Measurements from ENCODE around the gene CXCL13. TPM values are rescaled to one million over a fixed set of nuclear protein-coding genes. Genes with fewer than 3 reads are reported as not detected.
A peak's percentile ranks its signal among the peaks of the same experiment; 100 is the strongest.
"Not testable (repeated sequence)": the region's sequence is repeated elsewhere in the genome, so short reads cannot be mapped to it uniquely, and the experiment has no call there.

Gene CXCL13
- total RNA-seq, 8 experiments from 2014 or later, result 1.1 TPM; not detected in 7

DNA sequence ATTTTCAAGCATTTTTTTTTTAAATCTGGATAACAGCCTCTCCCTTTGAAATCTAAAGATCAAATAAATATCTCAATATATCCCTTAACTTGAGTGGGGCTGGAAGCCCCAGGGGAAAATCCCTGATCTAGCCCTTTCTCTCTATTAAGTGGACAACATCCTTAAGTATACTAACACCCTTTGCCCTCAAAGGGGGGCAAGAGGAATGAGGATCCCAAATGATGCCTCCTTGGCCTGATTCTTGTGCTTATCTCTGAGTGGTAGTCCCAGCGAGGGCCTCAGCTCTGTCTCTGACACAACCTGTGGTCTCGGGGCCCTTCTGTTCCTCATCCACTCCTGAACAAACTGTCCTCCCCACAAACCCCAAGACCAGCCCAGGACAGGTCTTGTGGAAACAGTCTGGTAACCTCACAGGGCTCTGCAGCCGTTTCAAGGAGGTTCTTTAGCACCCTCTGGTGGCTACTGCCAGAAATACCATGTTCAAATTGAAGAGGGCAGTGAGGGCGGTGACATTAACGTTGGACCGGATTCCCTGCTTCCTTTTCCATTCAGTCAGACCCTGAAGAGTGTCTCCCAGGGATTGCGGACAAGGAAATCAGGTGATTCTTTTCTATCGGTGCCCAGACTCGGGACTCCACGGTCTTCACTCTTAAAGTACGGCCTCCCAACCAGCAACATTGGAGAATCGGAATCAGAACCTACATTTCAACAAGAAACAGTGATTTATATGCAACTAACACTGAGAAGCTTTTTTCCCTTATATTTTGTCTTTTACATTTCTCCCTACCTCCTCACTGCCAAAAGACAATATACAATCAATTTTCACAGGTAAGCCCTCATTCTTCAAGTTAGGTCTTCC, 13.0 kb downstream of the CXCL13 start:
- no peak overlapping the region for H3K27ac ChIP-seq
- in situ Hi-C loops (cut with MboI; ENCODE audit: low pct_unique_long_range_greater_than_20kb in 2 of 9, low sequenced_read_pairs in 9 of 9, unreplicated experiment in 9 of 9), result loop anchor here in 5 of 9 experiments (25.0 kb wide), 3 partner anchors 156 to 381 kb away; no protein-coding TSS in a partner anchor
- H3K4me3 ChIP-seq, result no peak overlapping the region
- H3K4me1 ChIP-seq (replicated peaks in 1 of 2), result no peaks in the 10 kb centered on the region
- ATAC-seq (replicated peaks in 6 of 8), result peak; percentile 84 to 99 (median 92)
- WGBS, 10 experiments, result 0 to 34% (median 16%) methylated on average over 1 to 10 of the region's 12 CpGs; no CpG with 5 or more reads in 3 of the 10 experiments

DNA sequence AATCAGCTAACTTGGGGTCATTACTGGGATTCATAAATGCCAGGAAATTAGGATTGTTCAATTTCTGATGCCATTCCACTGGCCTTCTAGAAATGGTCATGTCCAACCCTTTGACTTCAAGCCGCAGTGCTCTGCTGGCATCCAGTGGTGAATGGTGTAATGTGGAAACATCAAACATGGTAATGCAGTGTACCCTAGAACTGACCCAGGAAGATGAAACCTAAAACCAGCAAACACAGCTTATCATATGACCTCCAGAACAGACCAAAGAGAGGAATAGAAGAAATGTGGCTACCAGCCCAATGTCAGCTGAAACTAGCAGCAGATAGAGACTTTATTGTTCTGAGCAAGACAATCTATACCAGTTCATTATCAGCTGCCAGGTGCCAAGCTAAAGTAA, 13.8 kb downstream of the CXCL13 start:
- H3K27ac ChIP-seq, result no peak overlapping the region
- H3K4me3 ChIP-seq, result no peak overlapping the region
- in situ Hi-C loops (cut with MboI; ENCODE audit: low pct_unique_long_range_greater_than_20kb in 2 of 9, low sequenced_read_pairs in 9 of 9, unreplicated experiment in 9 of 9), result loop anchor here in 5 of 9 experiments (25.0 kb wide), 3 partner anchors 157 to 382 kb away; no protein-coding TSS in a partner anchor
- 0 to 100% (median 83%) methylated on average over 1 of the region's 1 CpG; no CpG with 5 or more reads in 4 of the 10 experiments for WGBS, 10 experiments
- peak in 1 of 8 experiments; percentile 39 for ATAC-seq (replicated peaks in 6 of 8)
- H3K4me1 ChIP-seq (replicated peaks in 1 of 2), result no peaks in the 10 kb centered on the region

DNA sequence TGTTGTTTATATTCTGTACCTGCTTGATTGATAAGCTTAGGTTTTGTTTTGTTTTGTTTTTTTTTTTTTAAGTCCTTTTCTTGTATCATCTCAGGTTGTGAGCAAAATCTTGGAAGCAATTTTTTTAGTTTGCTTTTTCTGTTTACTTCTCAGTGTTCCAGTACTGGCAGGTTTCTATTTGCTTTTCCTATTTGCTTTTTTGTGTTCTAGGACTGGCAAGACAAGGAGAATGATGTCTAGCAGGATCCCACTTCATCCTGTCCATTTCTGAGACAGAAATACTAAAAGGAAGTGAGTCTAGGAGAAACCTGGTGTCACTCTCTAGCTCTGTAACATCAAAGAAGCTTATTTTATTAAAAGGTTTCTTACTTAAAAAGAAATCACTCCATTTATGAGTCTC, 15.6 kb downstream of the CXCL13 start:
- Histone ChIP-seq H3K4me1 (replicated peaks in 1 of 2) (no peaks in the 10 kb centered on the region), H3K4me3 (no peak overlapping the region), H3K27ac (no peak overlapping the region)
- in situ Hi-C loops (cut with MboI; ENCODE audit: low pct_unique_long_range_greater_than_20kb in 2 of 9, low sequenced_read_pairs in 9 of 9, unreplicated experiment in 9 of 9), result loop anchor here in 6 of 9 experiments (10.0 to 25.0 kb wide), 4 partner anchors 74 to 384 kb away; no protein-coding TSS in a partner anchor
- no peak for ATAC-seq (replicated peaks in 6 of 8)

DNA sequence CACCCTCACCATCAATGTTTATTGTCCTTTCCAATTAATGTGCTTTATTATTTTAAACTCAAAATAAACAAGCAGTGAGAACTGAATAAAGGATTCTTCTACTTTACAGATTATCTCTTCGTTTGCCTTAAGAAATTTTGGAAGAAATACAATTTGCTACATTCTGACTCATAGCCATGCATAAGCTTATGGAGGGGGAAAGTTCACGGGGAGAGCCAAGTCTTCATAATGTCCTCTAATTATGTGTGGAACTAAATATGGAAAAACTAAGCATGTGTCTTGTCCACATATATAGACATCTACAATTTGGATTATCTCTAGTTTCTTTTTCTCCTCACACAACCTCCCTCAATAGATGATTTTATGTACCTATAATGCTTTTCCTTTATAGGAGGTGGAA, 17.5 kb downstream of the CXCL13 start:
- Histone ChIP-seq H3K4me3 (no peak overlapping the region), H3K4me1 (replicated peaks in 1 of 2) (no peaks in the 10 kb centered on the region), H3K27ac (no peak overlapping the region)
- ATAC-seq (replicated peaks in 6 of 8), result peak in 3 of 8 experiments; percentile 43 to 53 (median 49)
- WGBS, 10 experiments, result 0 to 91% (median 67%) methylated on average over 1 to 2 of the region's 2 CpGs; no CpG with 5 or more reads in 1 of the 10 experiments
- in situ Hi-C loops (cut with MboI; ENCODE audit: low pct_unique_long_range_greater_than_20kb in 2 of 9, low sequenced_read_pairs in 9 of 9, unreplicated experiment in 9 of 9), result loop anchor here in 6 of 9 experiments (10.0 to 25.0 kb wide), 4 partner anchors 72 to 386 kb away; no protein-coding TSS in a partner anchor

DNA sequence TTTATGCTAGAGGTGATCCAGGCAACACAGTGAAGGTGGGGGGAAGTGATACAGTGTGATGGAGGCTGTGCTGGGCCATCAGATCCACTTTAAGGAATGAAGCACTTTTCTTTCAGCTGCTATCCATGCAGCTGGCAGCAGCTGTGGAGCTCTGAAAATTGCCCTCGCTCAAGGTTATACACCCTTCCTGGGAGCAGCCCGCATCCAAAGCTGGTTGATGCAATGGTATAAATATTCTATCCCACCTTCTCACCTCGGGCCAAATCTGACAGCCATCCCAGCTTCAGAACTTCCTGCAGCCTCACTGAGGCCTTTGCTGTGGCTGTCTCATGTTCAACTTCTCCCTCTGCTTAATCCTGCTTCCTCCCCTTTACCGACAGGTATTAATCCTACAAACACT, 18.6 kb downstream of the CXCL13 start:
- H3K27ac ChIP-seq, result no peak overlapping the region
- in situ Hi-C loops (cut with MboI; ENCODE audit: low pct_unique_long_range_greater_than_20kb in 2 of 9, low sequenced_read_pairs in 9 of 9, unreplicated experiment in 9 of 9), result loop anchor here in 6 of 9 experiments (10.0 to 25.0 kb wide), 4 partner anchors 71 to 387 kb away; no protein-coding TSS in a partner anchor
- peak in 1 of 8 experiments; percentile 56 for ATAC-seq (replicated peaks in 6 of 8)
- H3K4me3 ChIP-seq, result no peak overlapping the region
- no peaks in the 10 kb centered on the region for H3K4me1 ChIP-seq (replicated peaks in 1 of 2)
- WGBS, 10 experiments, result 5 to 100% (median 46%) methylated on average over 1 to 3 of the region's 4 CpGs; no CpG with 5 or more reads in 3 of the 10 experiments

DNA sequence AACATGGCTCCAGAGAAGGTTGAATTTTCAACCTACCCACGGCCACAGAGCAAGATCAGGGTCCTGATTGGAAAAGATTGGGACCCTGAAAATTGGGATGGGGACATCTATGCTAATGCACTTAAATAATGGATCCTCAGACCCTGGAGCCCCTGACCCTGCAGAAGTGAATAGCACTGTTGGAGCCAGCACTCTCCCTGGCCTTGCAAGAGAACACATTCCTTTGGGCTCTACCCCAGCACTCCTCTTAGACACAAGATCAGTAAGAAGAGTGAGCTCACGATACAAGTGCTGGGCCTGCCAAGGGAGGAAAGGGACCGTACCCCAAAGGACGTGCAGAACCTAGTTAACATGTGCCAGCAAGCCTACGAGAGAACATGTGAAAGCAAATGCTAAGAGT, 19.9 kb downstream of the CXCL13 start:
- Histone ChIP-seq H3K4me1 (replicated peaks in 1 of 2) (no peaks in the 10 kb centered on the region), H3K27ac (no peak overlapping the region), H3K4me3 (no peak overlapping the region)
- 25 to 91% (median 63%) methylated on average over 1 to 5 of the region's 5 CpGs; no CpG with 5 or more reads in 3 of the 10 experiments for WGBS, 10 experiments
- in situ Hi-C loops (cut with MboI; ENCODE audit: low pct_unique_long_range_greater_than_20kb in 2 of 9, low sequenced_read_pairs in 9 of 9, unreplicated experiment in 9 of 9), result loop anchor here in 1 of 9 experiments (10.0 kb wide), 1 partner anchor 69 kb away; no protein-coding TSS in a partner anchor
- no peak for ATAC-seq (replicated peaks in 6 of 8)

DNA sequence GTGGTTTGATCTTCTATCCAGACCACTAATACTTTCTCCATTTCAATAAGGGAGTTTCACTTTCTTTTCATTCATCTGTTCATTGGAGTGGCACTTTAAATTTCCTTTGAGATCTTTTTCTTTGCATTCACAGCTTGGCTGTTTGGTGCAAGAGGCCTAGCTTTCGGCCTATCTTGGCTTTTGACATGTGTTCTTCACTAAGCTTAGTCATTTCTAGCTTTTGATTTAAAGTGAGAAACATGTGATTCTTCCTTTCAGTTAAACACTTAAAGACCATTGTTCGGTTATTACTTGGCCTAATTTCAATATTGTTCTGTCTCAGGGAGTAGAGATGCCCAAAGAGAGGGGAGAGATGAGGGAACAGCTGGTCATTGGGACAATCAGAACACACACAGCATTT, 24.3 kb downstream of the CXCL13 start:
- in situ Hi-C loops (cut with MboI; ENCODE audit: low pct_unique_long_range_greater_than_20kb in 2 of 9, low sequenced_read_pairs in 9 of 9, unreplicated experiment in 9 of 9), result loop anchor here in 1 of 9 experiments (10.0 kb wide), 1 partner anchor 65 kb away; no protein-coding TSS in a partner anchor
- no peaks in the 10 kb centered on the region for H3K4me1 ChIP-seq (replicated peaks in 1 of 2)
- H3K27ac ChIP-seq, result no peak overlapping the region
- no peak overlapping the region for H3K4me3 ChIP-seq
- WGBS, 10 experiments, result 20 to 100% (median 60%) methylated on average over 1 to 2 of the region's 2 CpGs; no CpG with 5 or more reads in 1 of the 10 experiments
- no peak for ATAC-seq (replicated peaks in 6 of 8)

DNA sequence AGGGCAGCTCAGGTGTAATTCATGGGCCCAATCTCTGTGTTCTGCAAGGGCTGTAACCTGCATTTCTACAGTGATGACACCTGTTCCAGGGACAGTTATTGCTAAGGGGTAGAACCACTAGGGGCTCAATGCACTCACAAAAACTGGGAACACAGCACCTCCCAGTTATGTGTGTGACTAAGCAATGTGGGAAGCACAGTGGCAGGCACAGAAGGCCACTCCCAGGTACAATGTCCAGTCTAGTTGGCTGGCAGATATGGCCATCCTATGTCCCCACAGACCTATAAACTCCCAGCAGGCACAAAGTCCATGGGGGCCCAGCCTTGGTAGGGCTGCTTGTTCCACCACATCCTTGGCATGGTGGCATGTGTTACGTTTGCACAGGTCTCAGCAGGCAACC, 25.7 kb downstream of the CXCL13 start:
- no peak overlapping the region for H3K27ac ChIP-seq
- no peak for ATAC-seq (replicated peaks in 6 of 8)
- no CpG with 5 or more reads among the region's 1 CpG for WGBS, 10 experiments
- in situ Hi-C loops (cut with MboI; ENCODE audit: low pct_unique_long_range_greater_than_20kb in 2 of 9, low sequenced_read_pairs in 9 of 9, unreplicated experiment in 9 of 9), result no loop called here
- H3K4me1 ChIP-seq (replicated peaks in 1 of 2), result no peaks in the 10 kb centered on the region
- no peak overlapping the region for H3K4me3 ChIP-seq

DNA sequence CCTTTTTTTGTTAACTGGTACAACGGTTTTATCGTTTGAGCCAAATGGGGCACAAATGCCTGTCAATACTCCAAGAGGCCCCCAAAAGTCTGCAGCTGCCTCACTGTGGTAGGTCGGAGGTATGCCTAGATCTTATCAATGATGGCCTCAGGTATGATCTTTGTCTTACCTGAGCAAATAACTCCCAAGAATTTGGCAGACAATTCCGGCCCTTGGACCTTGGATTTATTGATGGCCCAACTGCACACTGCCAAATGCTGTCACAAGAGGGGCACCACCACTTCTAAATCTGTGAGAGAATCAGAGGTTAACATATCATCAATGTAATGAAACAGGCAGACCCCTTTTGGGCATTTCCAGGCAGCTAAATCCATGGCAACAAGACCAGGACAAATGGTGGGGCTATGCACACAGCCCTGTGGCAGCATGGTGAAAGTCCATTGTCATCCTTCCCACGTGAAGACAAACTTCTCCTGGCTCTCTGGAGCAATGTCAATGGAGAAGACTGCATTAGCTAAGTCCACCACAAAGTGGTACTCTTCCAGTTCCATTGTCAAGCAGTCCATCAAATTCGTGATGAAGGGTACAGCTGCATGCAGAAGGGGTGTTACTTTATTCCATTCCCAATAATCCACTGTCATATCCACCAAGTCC, 28.6 kb downstream of the CXCL13 start:
- H3K27ac ChIP-seq, result no peak overlapping the region
- in situ Hi-C loops (cut with MboI; ENCODE audit: low pct_unique_long_range_greater_than_20kb in 2 of 9, low sequenced_read_pairs in 9 of 9, unreplicated experiment in 9 of 9), result no loop called here
- ATAC-seq (replicated peaks in 6 of 8), result no peak
- H3K4me3 ChIP-seq, result no peak overlapping the region
- H3K4me1 ChIP-seq (replicated peaks in 1 of 2), result no peaks in the 10 kb centered on the region
- WGBS, 10 experiments, result 0 to 100% (median 75%) methylated on average over 1 to 5 of the region's 6 CpGs; no CpG with 5 or more reads in 3 of the 10 experiments

DNA sequence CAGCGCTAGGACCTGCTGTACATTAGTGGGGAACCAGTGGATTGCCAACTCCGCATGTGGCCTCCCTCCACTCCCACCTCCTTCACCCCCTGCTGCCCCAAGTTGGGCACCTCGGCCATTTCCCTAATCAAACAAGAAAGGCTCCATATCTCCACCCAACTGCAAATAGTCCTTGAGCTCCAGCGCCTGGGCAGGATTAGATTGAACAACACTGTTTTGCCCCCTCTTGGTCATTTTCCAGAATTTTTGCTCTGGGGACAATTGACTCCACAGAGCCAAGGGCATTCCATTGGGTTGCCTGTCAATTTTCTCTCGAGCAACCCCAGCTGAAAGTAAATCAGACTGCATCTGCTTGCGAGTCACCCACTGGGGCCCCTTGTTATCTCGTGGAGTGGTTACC, 29.6 kb downstream of the CXCL13 start:
- WGBS, 10 experiments, result 20 to 88% (median 63%) methylated on average over 1 to 5 of the region's 7 CpGs; no CpG with 5 or more reads in 5 of the 10 experiments
- ATAC-seq (replicated peaks in 6 of 8), result no peak
- in situ Hi-C loops (cut with MboI; ENCODE audit: low pct_unique_long_range_greater_than_20kb in 2 of 9, low sequenced_read_pairs in 9 of 9, unreplicated experiment in 9 of 9), result no loop called here
- Histone ChIP-seq H3K4me1 (replicated peaks in 1 of 2) (no peaks in the 10 kb centered on the region), H3K27ac (no peak overlapping the region), H3K4me3 (no peak overlapping the region)

DNA sequence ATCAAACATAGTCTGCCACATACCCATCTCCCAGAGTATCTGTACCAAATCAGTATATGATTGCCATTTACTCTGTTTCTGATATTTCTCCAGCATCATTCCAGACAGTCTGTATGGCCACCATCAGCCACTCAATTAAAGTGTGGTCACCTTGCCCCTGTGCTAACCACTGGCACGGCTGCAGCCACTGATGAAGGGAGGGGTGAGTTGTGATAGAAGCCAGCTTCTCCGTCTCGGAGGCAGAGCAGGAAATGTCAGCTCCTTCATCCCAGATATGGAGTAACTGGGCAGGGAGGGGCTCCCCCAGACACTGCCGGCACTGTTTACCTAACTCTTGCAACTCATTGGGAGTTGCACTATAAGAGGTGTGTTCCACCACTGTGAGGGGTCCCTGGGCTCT, 30.3 kb downstream of the CXCL13 start:
- H3K4me3 ChIP-seq, result no peak overlapping the region
- 40 to 80% (median 79%) methylated on average over 1 to 2 of the region's 4 CpGs; no CpG with 5 or more reads in 7 of the 10 experiments for WGBS, 10 experiments
- H3K27ac ChIP-seq, result no peak overlapping the region
- in situ Hi-C loops (cut with MboI; ENCODE audit: low pct_unique_long_range_greater_than_20kb in 2 of 9, low sequenced_read_pairs in 9 of 9, unreplicated experiment in 9 of 9), result no loop called here
- ATAC-seq (replicated peaks in 6 of 8), result no peak
- no peaks in the 10 kb centered on the region for H3K4me1 ChIP-seq (replicated peaks in 1 of 2)

DNA sequence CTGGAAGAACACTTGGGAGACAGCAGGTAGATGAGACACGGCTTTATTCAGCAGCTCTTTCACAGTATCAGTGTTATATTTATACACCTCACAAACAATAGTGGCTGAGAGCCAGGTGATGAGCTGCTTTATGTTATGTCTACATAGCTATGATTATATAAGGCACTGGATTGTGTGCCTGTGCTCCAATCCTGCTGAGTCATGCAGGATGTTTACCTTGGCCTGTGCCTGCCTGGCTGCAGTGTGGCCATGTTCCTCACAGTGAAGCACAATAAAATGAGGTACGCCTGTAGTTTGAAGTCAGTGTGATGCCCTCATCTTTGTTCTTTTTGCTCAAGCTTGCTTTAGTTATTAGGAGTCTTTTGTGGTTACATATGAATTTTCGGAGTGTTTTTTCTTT, 31.3 kb downstream of the CXCL13 start:
- 42 to 83% (median 66%) methylated on average over 1 to 3 of the region's 3 CpGs; no CpG with 5 or more reads in 2 of the 10 experiments for WGBS, 10 experiments
- H3K4me3 ChIP-seq, result no peak overlapping the region
- ATAC-seq (replicated peaks in 6 of 8), result no peak
- no peak overlapping the region for H3K27ac ChIP-seq
- H3K4me1 ChIP-seq (replicated peaks in 1 of 2), result no peaks in the 10 kb centered on the region
- in situ Hi-C loops (cut with MboI; ENCODE audit: low pct_unique_long_range_greater_than_20kb in 2 of 9, low sequenced_read_pairs in 9 of 9, unreplicated experiment in 9 of 9), result no loop called here

DNA sequence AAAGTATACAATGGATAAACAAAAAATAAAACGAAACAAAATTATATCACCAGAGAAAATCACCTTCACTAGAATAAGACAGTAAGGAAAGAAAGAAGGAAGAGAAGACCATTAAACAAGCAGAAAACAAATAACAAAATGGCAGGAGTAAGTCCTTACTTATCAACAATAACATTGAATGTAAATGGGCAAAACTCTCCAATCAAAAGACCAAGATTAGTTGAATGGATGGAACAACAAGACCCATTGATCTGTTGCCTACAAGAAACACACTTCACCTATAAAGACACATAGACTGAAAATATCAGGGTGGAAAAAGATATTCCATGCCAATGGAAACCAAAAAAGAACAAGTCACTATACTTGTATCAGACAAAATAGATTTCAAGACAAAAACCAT, 38.4 kb downstream of the CXCL13 start:
- H3K4me1 ChIP-seq (replicated peaks in 1 of 2); H3K27ac ChIP-seq; in situ Hi-C loops (cut with MboI; ENCODE audit: low pct_unique_long_range_greater_than_20kb in 2 of 9, low sequenced_read_pairs in 9 of 9, unreplicated experiment in 9 of 9); ATAC-seq (replicated peaks in 6 of 8); H3K4me3 ChIP-seq: not testable (repeated sequence)
- WGBS, 10 experiments, result 0 to 100% (median 71%) methylated on average over 1 of the region's 1 CpG; no CpG with 5 or more reads in 1 of the 10 experiments
